ENCODE results near the gene PRKCB. TPM values are rescaled to one million over a fixed set of nuclear protein-coding genes. Genes with fewer than 3 reads are reported as not detected.

The PRKCB gene
- total and polyA plus RNA-seq, 2 of the 8 experiments (the other 6 are each of a cell fraction or from before 2014, with no cell fraction given) = 7.1 to 12.1 TPM

GRCh38 chr16:23999663-24000062 is 163.9 kb downstream of the PRKCB start (continued):
- TF ChIP-seq EGR1 (IDR thresholded peaks at IDR 0.05; ENCODE audit: borderline replicate concordance, low read depth, low read length) (no peak), CHD1 (IDR thresholded peaks at IDR 0.05; ENCODE audit: low read depth, low read length) (no peak), KDM5A (IDR thresholded peaks at IDR 0.05; ENCODE audit: low read length) (no peak), CTBP2 (IDR thresholded peaks at IDR 0.05; ENCODE audit: borderline replicate concordance, insufficient read depth, insufficient read length, low read length) (no peak), PHF8 (conservative IDR thresholded peaks at IDR 0.05; ENCODE audit: low read depth, low read length) (no peak), SP4 (IDR thresholded peaks at IDR 0.05; ENCODE audit: low read length) (no peak), POU5F1 (IDR thresholded peaks at IDR 0.05; ENCODE audit: low read depth, low read length) (no peak)
